GM12875 (cell line): ENCODE data around the gene PDK4.

ENCODE experiments used
- H3K4me3 ChIP-seq: one replicate; pipeline ENCODE4 v1.5.1; 2011; ENCODE audit warnings: low read depth, low read length, control low read depth
- TF ChIP-seq, protein P1 (sequence below): IDR thresholded peaks from 2 replicates; pipeline ENCODE4 v1.5.1; 2011; ENCODE audit warnings: low read depth, mild to moderate bottlenecking, control low read depth, inconsistent platforms, low read length, moderate library complexity, borderline replicate concordance; ENCODE audit not compliant: insufficient read depth

Gene PDK4

DNA sequence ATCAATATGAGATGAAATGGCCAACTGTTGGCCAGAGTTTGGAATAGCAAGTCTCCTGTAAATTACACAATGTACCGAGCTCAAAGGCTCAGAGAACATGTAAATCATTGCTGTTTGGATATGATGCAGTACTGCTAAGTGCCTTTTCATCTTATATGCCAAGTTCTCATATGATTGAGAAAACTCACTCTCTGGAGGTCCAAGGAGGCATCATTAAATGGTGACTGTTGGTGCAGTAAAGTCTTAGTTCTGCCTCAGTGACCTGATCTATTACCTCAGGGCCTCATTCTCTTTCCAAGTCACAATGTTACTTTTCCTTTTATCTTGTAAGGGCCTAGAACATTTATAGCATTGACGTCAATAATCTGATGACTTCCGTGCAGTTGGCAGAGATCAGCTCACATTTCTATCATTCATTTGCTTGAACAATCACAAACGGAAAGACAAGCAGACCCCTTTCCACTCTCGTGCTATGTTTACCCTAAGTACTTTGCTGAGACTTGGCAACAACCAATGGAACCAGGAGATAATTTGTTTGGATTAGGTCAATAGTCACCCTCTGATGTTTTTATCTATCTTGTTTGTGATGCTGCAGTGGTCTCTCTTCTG lies 32.6 kb upstream of the PDK4 start:
- H3K4me3 ChIP-seq, result no peak overlapping the region
- TF ChIP-seq, protein P1, sequence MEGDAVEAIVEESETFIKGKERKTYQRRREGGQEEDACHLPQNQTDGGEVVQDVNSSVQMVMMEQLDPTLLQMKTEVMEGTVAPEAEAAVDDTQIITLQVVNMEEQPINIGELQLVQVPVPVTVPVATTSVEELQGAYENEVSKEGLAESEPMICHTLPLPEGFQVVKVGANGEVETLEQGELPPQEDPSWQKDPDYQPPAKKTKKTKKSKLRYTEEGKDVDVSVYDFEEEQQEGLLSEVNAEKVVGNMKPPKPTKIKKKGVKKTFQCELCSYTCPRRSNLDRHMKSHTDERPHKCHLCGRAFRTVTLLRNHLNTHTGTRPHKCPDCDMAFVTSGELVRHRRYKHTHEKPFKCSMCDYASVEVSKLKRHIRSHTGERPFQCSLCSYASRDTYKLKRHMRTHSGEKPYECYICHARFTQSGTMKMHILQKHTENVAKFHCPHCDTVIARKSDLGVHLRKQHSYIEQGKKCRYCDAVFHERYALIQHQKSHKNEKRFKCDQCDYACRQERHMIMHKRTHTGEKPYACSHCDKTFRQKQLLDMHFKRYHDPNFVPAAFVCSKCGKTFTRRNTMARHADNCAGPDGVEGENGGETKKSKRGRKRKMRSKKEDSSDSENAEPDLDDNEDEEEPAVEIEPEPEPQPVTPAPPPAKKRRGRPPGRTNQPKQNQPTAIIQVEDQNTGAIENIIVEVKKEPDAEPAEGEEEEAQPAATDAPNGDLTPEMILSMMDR, result no peak

DNA sequence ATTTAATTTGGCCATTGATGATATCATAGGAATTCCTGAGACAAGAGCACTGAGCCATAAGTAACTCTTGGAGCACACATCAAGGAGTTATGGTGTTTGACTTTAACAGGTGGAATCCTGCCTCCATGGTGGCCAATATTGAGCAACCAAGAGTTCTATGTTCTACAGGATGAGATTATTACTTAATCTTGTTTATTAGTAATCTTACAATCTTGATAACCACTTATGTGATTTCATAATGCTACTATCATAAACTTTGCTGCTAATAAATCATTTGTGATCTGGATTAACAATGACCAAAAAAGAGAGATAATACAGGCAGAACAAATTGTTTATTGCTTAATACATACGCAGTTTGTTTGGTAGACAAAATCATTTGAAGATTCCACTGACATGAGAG lies 27.5 kb upstream of the PDK4 start:
- no peak overlapping the region for H3K4me3 ChIP-seq
- TF ChIP-seq, protein P1, result no peak

DNA sequence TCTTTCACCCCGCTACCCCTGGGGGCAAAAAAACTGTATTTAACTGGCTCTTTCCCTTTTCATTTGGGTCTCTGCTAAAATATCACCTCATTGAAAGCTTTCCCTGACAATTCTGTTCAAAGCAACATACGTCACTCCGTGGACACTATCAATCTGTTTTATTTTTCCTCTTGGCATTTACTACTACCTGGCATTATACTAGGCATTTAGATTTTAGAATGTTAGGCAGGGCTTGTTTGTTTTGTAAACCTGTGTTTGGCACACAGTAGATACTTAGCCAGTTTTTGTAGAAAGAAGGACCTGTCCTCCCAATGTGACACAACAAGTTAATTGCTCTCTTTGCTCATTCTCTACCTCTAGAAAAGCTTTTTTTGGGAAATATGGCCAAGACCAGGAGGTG lies 26.5 kb upstream of the PDK4 start:
- no peak overlapping the region for H3K4me3 ChIP-seq
- TF ChIP-seq, protein P1, result no peak

DNA sequence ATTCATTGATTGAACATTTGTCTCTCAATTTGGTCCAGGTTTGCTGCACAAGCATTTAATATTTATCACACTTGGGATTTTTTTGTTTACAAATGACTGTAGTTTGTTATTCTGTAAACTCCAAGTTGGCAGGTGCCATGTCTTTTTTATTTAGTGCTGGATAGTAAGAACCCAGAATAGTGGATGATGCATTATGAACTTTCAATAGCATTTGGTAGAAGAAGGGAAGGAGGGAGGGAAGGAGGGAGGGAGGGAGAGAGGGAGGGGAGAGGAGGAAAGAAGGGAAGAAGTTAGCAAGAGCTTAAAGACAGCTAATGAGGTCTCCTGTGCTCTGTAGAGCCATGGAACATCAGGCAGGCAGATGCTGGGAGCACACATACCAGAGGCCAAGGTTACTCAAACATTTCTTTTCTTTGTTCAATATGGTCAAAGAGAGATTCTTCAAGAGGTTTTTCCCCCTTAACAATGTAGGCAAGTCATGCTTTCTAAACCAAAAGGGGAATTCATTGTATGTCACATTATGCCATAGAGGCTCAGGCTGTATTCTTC lies 25.8 kb upstream of the PDK4 start:
- TF ChIP-seq, protein P1, result no peak
- H3K4me3 ChIP-seq, result no peak overlapping the region

DNA sequence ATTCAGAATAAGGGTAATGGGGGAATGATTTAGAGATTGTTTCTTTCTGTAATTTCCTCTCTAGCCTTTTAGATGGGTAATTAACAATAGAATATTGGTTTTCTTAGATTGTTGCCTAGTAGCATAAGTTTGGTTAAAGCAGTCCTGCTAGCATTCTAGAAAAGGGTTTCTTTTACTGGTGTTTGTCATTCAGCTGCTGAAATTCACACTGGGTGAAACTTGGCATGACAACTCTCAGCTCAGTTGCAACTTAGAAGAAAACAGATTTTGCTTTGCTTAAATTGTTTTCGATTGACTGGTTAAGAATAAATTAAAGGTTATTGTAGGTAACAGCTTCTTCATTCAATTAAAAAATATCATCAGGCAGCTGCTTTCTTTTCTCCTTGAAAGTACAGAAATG lies 25.1 kb upstream of the PDK4 start:
- no peak overlapping the region for H3K4me3 ChIP-seq
- TF ChIP-seq, protein P1, result no peak

DNA sequence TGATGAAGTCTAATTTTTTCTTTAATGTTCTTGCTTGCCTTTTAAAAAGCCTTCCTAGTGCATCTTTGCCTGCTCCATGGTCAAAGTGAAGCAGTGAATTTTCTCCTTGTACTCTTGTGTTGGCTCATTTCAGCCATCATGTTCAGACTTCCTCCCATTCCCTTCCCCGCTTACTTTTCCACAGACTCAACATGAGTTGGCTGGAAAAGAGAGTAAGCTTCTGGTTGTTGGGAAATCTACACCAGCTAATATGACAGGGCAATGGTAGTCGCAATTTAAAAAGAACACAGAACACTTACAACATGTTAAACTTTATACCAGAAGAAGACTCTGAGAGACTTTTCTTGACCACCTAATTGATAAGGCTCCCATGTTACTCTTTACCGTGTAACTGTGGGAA lies 24.3 kb upstream of the PDK4 start:
- TF ChIP-seq, protein P1, result no peak
- no peak overlapping the region for H3K4me3 ChIP-seq

DNA sequence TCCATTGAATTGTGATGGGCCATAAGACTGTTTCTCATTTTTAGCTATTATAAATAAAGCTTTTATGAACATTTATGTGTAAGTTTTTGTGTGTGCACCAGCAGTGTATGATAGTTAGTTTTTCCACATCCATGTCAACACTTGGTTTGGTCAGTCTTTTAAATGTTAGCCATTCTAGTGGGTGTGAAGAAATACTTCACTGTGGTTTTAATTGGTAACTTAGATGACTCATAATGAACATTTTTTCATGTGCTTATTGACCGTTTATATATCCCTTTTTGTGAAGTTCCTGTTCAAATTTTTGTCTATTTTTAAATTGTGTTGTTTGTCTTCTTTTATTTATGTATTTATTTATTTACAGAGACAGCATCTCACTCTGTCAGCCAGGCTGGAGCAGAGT lies 23.6 kb upstream of the PDK4 start:
- TF ChIP-seq, protein P1, result no peak
- no peak overlapping the region for H3K4me3 ChIP-seq
